Measurements from ENCODE around the gene NT5DC3. TPM values are rescaled to one million over a fixed set of nuclear protein-coding genes. Genes with fewer than 3 reads are reported as not detected.

The NT5DC3 gene
- total RNA-seq, 4 donors from 2014 or later = 3.6 to 5.8 (median 4.4) TPM

- H3K27ac ChIP-seq = no peak overlapping the region
- TF ChIP-seq POLR2A (IDR thresholded peaks at IDR 0.05) (no peak), CTCF (IDR thresholded peaks at IDR 0.05) (no peak)
- intact Hi-C loops (cut with DNase I) = no loop called here
- no peak for DNase-seq
- H3K36me3 ChIP-seq = no peaks in the 10 kb centered on the region
- no peaks in the 10 kb centered on the region for H3K27me3 ChIP-seq
- no peaks in the 10 kb centered on the region for H3K4me1 ChIP-seq
- H3K9me3 ChIP-seq = no peaks in the 10 kb centered on the region
- WGBS, 2 donors = 82 to 88% methylated on average over 2 of the region's 2 CpGs
- H3K4me3 ChIP-seq (replicated peaks in 1 of 3) = no peak overlapping the region
Measured at GRCh38 chr12:103819312-103819711, 21.7 kb downstream of the NT5DC3 start.

- WGBS, 2 donors = 80 to 81% methylated on average over 2 of the region's 2 CpGs
- no peaks in the 10 kb centered on the region for H3K9me3 ChIP-seq
- H3K27ac ChIP-seq = no peak overlapping the region
- H3K4me1 ChIP-seq = no peaks in the 10 kb centered on the region
- intact Hi-C loops (cut with DNase I) = no loop called here
- DNase-seq = no peak
- no peaks in the 10 kb centered on the region for H3K36me3 ChIP-seq
- TF ChIP-seq POLR2A (IDR thresholded peaks at IDR 0.05) (no peak), CTCF (IDR thresholded peaks at IDR 0.05) (no peak)
- H3K27me3 ChIP-seq = no peaks in the 10 kb centered on the region
- H3K4me3 ChIP-seq (replicated peaks in 1 of 3) = no peak overlapping the region
Measured at GRCh38 chr12:103817791-103818190, 23.2 kb downstream of the NT5DC3 start.

DNA sequence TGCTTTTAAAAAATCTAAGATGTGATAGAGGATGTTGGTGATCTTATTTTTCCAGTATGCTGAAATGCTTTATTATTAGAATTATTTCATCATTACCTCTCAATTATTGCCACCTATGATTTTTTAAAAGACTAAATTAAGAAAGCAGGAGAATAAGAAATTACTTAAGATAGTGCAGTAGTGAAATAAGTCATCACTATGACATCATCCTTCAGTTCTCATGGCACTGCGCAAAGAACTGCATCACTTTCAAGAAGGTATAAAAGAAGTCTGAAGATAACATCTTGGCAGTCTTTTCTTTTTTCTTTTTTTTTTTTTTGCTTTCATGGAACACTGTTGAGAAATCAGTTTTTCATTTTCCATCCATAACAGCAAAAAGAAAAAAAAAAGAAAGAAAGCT, 24.4 kb downstream of the NT5DC3 start:
- WGBS, 2 donors = 99 to 100% methylated on average over 1 of the region's 1 CpG
- H3K4me3 ChIP-seq (replicated peaks in 1 of 3) = no peak overlapping the region
- TF ChIP-seq POLR2A (IDR thresholded peaks at IDR 0.05) (no peak), CTCF (IDR thresholded peaks at IDR 0.05) (no peak)
- H3K27ac ChIP-seq = no peak overlapping the region
- H3K9me3 ChIP-seq = no peaks in the 10 kb centered on the region
- no peaks in the 10 kb centered on the region for H3K27me3 ChIP-seq
- H3K36me3 ChIP-seq = no peaks in the 10 kb centered on the region
- no peak for DNase-seq
- H3K4me1 ChIP-seq = no peaks in the 10 kb centered on the region
- intact Hi-C loops (cut with DNase I) = no loop called here

GRCh38 chr12:103814436-103814835, 26.6 kb downstream of the NT5DC3 start:
- no peaks in the 10 kb centered on the region for H3K9me3 ChIP-seq
- no peak overlapping the region for H3K4me3 ChIP-seq (replicated peaks in 1 of 3)
- intact Hi-C loops (cut with DNase I) = no loop called here
- H3K36me3 ChIP-seq = no peaks in the 10 kb centered on the region
- no peak for DNase-seq
- TF ChIP-seq CTCF (IDR thresholded peaks at IDR 0.05) (no peak), POLR2A (IDR thresholded peaks at IDR 0.05) (no peak)
- H3K4me1 ChIP-seq = no peaks in the 10 kb centered on the region
- no peaks in the 10 kb centered on the region for H3K27me3 ChIP-seq
- 57 to 60% methylated on average over 3 of the region's 3 CpGs for WGBS, 2 donors
- no peak overlapping the region for H3K27ac ChIP-seq

GRCh38 chr12:103813949-103814348, 27.1 kb downstream of the NT5DC3 start:
- 55 to 76% methylated on average over 4 of the region's 4 CpGs for WGBS, 2 donors
- H3K4me1 ChIP-seq = no peaks in the 10 kb centered on the region
- no peak overlapping the region for H3K27ac ChIP-seq
- TF ChIP-seq POLR2A (IDR thresholded peaks at IDR 0.05) (no peak), CTCF (IDR thresholded peaks at IDR 0.05) (no peak)
- H3K36me3 ChIP-seq = no peaks in the 10 kb centered on the region
- no peak for DNase-seq
- H3K4me3 ChIP-seq (replicated peaks in 1 of 3) = no peak overlapping the region
- no peaks in the 10 kb centered on the region for H3K27me3 ChIP-seq
- intact Hi-C loops (cut with DNase I) = no loop called here
- H3K9me3 ChIP-seq = no peaks in the 10 kb centered on the region
